ENCODE results near the gene CDC37L1. TPM values are rescaled to one million over a fixed set of nuclear protein-coding genes. Genes with fewer than 3 reads are reported as not detected.

The CDC37L1 gene
- polyA plus RNA-seq, 1 donor (not counting 4 experiments of a cell fraction or from before 2014, with no cell fraction given), result 15.5 TPM

- Histone ChIP-seq H3K27ac (ENCODE audit: control insufficient read depth, insufficient read depth, low read length) (no peak overlapping the region), H3K4me1 (ENCODE audit: control insufficient read depth, extremely low read depth, insufficient read depth, low read length) (peaks cover 8% of the 10 kb centered on the region), H2AFZ (ENCODE audit: control insufficient read depth, low read length) (no peak overlapping the region), H3K9me3 (ENCODE audit: control insufficient read depth, low read depth, low read length) (no peaks in the 10 kb centered on the region), H3K79me2 (ENCODE audit: control insufficient read depth, insufficient read depth, low read length) (no peaks in the 10 kb centered on the region), H3K4me2 (ENCODE audit: control insufficient read depth, extremely low read depth, insufficient read depth, low read depth, low read length) (no peak overlapping the region), H3K9ac (ENCODE audit: control insufficient read depth, extremely low read depth, insufficient read depth, low read length) (no peak overlapping the region), H4K20me1 (ENCODE audit: control insufficient read depth, extremely low read depth, insufficient read depth, low read length) (no peaks in the 10 kb centered on the region), H3K9me1 (ENCODE audit: control insufficient read depth, extremely low read depth, insufficient read depth, low read length) (no peaks in the 10 kb centered on the region), H3K36me3 (ENCODE audit: control insufficient read depth in 2 of 2, extremely low read depth in 1 of 2, insufficient read depth in 2 of 2, low read length in 2 of 2) (no peaks in the 10 kb centered on the region), H3K4me3 (ENCODE audit: control insufficient read depth in 2 of 3, extremely low read depth in 1 of 3, insufficient read depth in 2 of 3, low read depth in 1 of 3, low read length in 3 of 3) (no peak overlapping the region), H3K27me3 (ENCODE audit: control insufficient read depth, extremely low read depth, insufficient read depth, low read length) (no peaks in the 10 kb centered on the region)
- FAIRE-seq (peak; percentile 58), DNase-seq (ENCODE audit: low read depth, low spot score) (no peak)
- TF ChIP-seq CTCF (optimal IDR thresholded peaks at IDR 0.05 in 1 of 3, IDR thresholded peaks at IDR 0.05 in 1 of 3, conservative IDR thresholded peaks at IDR 0.05 in 1 of 3; ENCODE audit: extremely low read depth in 1 of 3, insufficient read depth in 2 of 3, low read length in 3 of 3) (no peak), EZH2 (IDR thresholded peaks at IDR 0.05; ENCODE audit: low read length) (no peak)
- dilution Hi-C loops (cut with MboI; ENCODE audit: extremely low pct_ligation_motif_present, low sequenced_read_pairs), result no loop called here
These were observed 75.7 kb downstream of the CDC37L1 start for GRCh38 chr9:4755026-4755609.

GRCh38 chr9:4756420-4756819, 77.1 kb downstream of the CDC37L1 start:
- Histone ChIP-seq H3K79me2 (ENCODE audit: control insufficient read depth, insufficient read depth, low read length) (no peaks in the 10 kb centered on the region), H3K4me3 (ENCODE audit: control insufficient read depth in 2 of 3, extremely low read depth in 1 of 3, insufficient read depth in 2 of 3, low read depth in 1 of 3, low read length in 3 of 3) (no peak overlapping the region), H3K4me2 (ENCODE audit: control insufficient read depth, extremely low read depth, insufficient read depth, low read depth, low read length) (no peak overlapping the region), H2AFZ (ENCODE audit: control insufficient read depth, low read length) (no peak overlapping the region), H3K27ac (ENCODE audit: control insufficient read depth, insufficient read depth, low read length) (no peak overlapping the region), H3K36me3 (ENCODE audit: control insufficient read depth in 2 of 2, extremely low read depth in 1 of 2, insufficient read depth in 2 of 2, low read length in 2 of 2) (no peaks in the 10 kb centered on the region), H3K9me3 (ENCODE audit: control insufficient read depth, low read depth, low read length) (no peaks in the 10 kb centered on the region), H3K9ac (ENCODE audit: control insufficient read depth, extremely low read depth, insufficient read depth, low read length) (no peak overlapping the region), H4K20me1 (ENCODE audit: control insufficient read depth, extremely low read depth, insufficient read depth, low read length) (no peaks in the 10 kb centered on the region), H3K9me1 (ENCODE audit: control insufficient read depth, extremely low read depth, insufficient read depth, low read length) (no peaks in the 10 kb centered on the region), H3K4me1 (ENCODE audit: control insufficient read depth, extremely low read depth, insufficient read depth, low read length) (peaks cover 8% of the 10 kb centered on the region), H3K27me3 (ENCODE audit: control insufficient read depth, extremely low read depth, insufficient read depth, low read length) (no peaks in the 10 kb centered on the region)
- DNase-seq (ENCODE audit: low read depth, low spot score) (no peak), FAIRE-seq (no peak)
- no peak for TF ChIP-seq EZH2 (IDR thresholded peaks at IDR 0.05; ENCODE audit: low read length)
- TF ChIP-seq CTCF (optimal IDR thresholded peaks at IDR 0.05 in 1 of 3, IDR thresholded peaks at IDR 0.05 in 1 of 3, conservative IDR thresholded peaks at IDR 0.05 in 1 of 3; ENCODE audit: extremely low read depth in 1 of 3, insufficient read depth in 2 of 3, low read length in 3 of 3), result no peak
- dilution Hi-C loops (cut with MboI; ENCODE audit: extremely low pct_ligation_motif_present, low sequenced_read_pairs), result no loop called here

Other genes starting within 250 kb of the CDC37L1 start
- gene SLC1A1, start 189.1 kb upstream of the CDC37L1 start, polyA plus RNA-seq, result 0.06 to 0.77 TPM (median 0.20 TPM) in 3 replicates
- 5.6 to 7.7 TPM (median 6.6 TPM) in 3 replicates for gene PLPP6, start 17.3 kb upstream of the CDC37L1 start, polyA plus RNA-seq
- gene SPATA6L, start 13.1 kb upstream of the CDC37L1 start, polyA plus RNA-seq, result 0.51 to 0.92 TPM (median 0.80 TPM) in 3 replicates
- 28.5 to 45.8 TPM (median 37.6 TPM) in 3 replicates for gene AK3, start 61.6 kb downstream of the CDC37L1 start, polyA plus RNA-seq
- gene RCL1, start 113.4 kb downstream of the CDC37L1 start, polyA plus RNA-seq, result 13.7 to 21.0 TPM (median 16.6 TPM) in 3 replicates